Measurements from ENCODE around the gene C1orf115. TPM values are rescaled to one million over a fixed set of nuclear protein-coding genes. Genes with fewer than 3 reads are reported as not detected.

C1orf115 gene
- total RNA-seq, 4 donors from 2014 or later, result 10.0 to 24.5 (median 14.8) TPM

GRCh38 chr1:220706480-220706879 lies 16.3 kb downstream of the C1orf115 start:
- Histone ChIP-seq H3K4me1 (no peaks in the 10 kb centered on the region), H3K36me3 (no peaks in the 10 kb centered on the region), H3K27ac (no peak overlapping the region), H3K4me3 (no peak overlapping the region), H3K9me3 (no peaks in the 10 kb centered on the region), H3K27me3 (no peaks in the 10 kb centered on the region)
- 60% methylated on average over 9 of the region's 9 CpGs for WGBS
- DNase-seq (ENCODE audit: low spot score in 2 of 2), result no peak
- TF ChIP-seq POLR2AphosphoS5 (IDR thresholded peaks at IDR 0.05) (no peak), EP300 (IDR thresholded peaks at IDR 0.05) (no peak), POLR2A (IDR thresholded peaks at IDR 0.05) (no peak), CTCF (IDR thresholded peaks at IDR 0.05) (no peak)

DNA sequence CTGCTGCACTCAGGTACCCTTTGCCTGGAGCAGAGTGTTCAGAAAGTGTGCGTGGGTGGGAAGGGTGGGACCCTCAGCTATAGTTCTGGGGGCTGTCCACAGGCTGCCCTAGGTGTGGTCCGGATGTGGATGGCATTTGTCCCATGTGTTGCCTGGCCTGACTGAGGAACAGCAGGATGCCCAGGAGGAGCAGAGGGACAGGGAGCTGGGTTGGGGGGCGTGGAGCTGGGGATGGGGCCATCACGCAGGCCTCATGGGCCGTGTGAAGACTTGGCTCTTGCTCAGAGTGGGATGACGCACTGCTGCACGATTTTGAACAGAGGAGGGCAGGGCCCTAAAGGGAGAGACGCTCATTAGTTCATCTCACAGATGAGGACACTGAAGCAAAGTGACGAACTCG lies 17.0 kb downstream of the C1orf115 start:
- Histone ChIP-seq H3K4me1 (no peaks in the 10 kb centered on the region), H3K4me3 (no peak overlapping the region), H3K27ac (no peak overlapping the region), H3K36me3 (no peaks in the 10 kb centered on the region), H3K9me3 (no peaks in the 10 kb centered on the region), H3K27me3 (no peaks in the 10 kb centered on the region)
- WGBS, result 73% methylated on average over 10 of the region's 10 CpGs
- TF ChIP-seq POLR2A (IDR thresholded peaks at IDR 0.05) (no peak), EP300 (IDR thresholded peaks at IDR 0.05) (no peak), CTCF (IDR thresholded peaks at IDR 0.05) (no peak), POLR2AphosphoS5 (IDR thresholded peaks at IDR 0.05) (no peak)
- DNase-seq (ENCODE audit: low spot score in 2 of 2), result no peak

DNA sequence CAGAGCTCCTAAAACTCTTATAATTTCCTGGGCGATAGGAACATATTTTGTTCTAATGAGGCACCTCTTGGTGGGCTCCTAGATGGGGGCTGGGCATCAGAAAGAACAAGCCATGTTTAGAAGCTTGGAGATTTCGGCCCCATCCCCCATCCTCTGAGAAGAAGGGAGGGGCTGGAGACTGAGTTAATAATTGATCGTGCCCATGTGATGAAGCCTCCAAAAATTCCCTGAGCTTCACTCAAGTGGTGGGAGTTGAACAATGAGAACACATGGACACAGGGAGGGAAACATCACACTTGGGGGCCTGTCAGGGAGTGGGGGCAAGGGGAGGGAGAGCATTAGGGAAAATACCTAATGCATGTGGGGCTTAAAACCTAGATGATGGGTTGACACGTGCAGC lies 18.1 kb downstream of the C1orf115 start:
- 92% methylated on average over 4 of the region's 4 CpGs for WGBS
- no peaks in the 10 kb centered on the region for H3K36me3 ChIP-seq
- H3K27me3 ChIP-seq, result no peaks in the 10 kb centered on the region
- no peak overlapping the region for H3K4me3 ChIP-seq
- no peaks in the 10 kb centered on the region for H3K9me3 ChIP-seq
- no peak overlapping the region for H3K27ac ChIP-seq
- no peak for TF ChIP-seq CTCF (IDR thresholded peaks at IDR 0.05)
- TF ChIP-seq POLR2AphosphoS5 (IDR thresholded peaks at IDR 0.05), result no peak
- TF ChIP-seq EP300 (IDR thresholded peaks at IDR 0.05), result no peak
- no peak for TF ChIP-seq POLR2A (IDR thresholded peaks at IDR 0.05)
- DNase-seq (ENCODE audit: low spot score in 2 of 2), result no peak
- no peaks in the 10 kb centered on the region for H3K4me1 ChIP-seq

- Histone ChIP-seq H3K27me3 (no peaks in the 10 kb centered on the region), H3K27ac (no peak overlapping the region), H3K9me3 (no peaks in the 10 kb centered on the region), H3K36me3 (no peaks in the 10 kb centered on the region), H3K4me3 (no peak overlapping the region), H3K4me1 (no peaks in the 10 kb centered on the region)
- no peak for TF ChIP-seq POLR2A (IDR thresholded peaks at IDR 0.05)
- TF ChIP-seq EP300 (IDR thresholded peaks at IDR 0.05), result no peak
- 67% methylated on average over 9 of the region's 9 CpGs for WGBS
- DNase-seq (ENCODE audit: low spot score in 2 of 2), result no peak
Observed at GRCh38 chr1:220708936-220709801, 19.0 kb downstream of the C1orf115 start.

DNA sequence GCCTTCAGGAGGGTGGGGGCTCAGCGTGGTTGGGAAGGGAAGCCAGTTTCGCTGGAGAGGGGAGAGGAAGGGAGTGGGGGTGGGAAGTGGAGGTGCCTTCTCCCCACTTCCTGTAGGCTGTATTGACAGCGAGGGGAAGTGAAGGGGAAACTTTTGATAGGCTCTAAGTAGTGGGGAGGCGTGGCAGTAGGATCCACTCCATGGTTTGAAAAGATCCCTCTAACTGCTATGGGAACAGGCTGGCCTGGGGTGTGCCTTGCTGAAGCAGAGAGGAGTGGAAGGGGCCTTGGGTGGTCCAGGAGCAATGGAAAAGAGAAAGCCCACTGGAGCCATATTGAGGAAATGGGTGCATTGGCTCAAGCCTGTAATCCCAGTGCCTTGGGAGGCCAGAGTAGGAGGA lies 20.2 kb downstream of the C1orf115 start:
- TF ChIP-seq EP300 (IDR thresholded peaks at IDR 0.05), result no peak
- TF ChIP-seq CTCF (IDR thresholded peaks at IDR 0.05), result no peak
- TF ChIP-seq POLR2AphosphoS5 (IDR thresholded peaks at IDR 0.05), result no peak
- no peak for TF ChIP-seq POLR2A (IDR thresholded peaks at IDR 0.05)
- Histone ChIP-seq H3K27me3 (no peaks in the 10 kb centered on the region), H3K9me3 (no peaks in the 10 kb centered on the region), H3K4me1 (no peaks in the 10 kb centered on the region), H3K27ac (peak overlapping the region; percentile 55), H3K36me3 (no peaks in the 10 kb centered on the region), H3K4me3 (no peak overlapping the region)
- 56% methylated on average over 4 of the region's 4 CpGs for WGBS
- no peak for DNase-seq (ENCODE audit: low spot score in 2 of 2)
